AG04449 (cell line): ENCODE measurements around the gene LSMEM2.

Experiments used
- CTCF ChIA-PET: fragments of 350-600 bp; formaldehyde crosslinking; extraction: SDS; loops from one replicate; lab custom pipeline; 2021; ENCODE audit warnings: antibody characterized with exemption; lab: Yijun Ruan, JAX
- POLR2A ChIA-PET: fragments of 400-600, 350-600 bp; formaldehyde crosslinking; extraction: SDS; loops from one replicate; lab custom pipeline; 2020; ENCODE audit warnings: antibody characterized with exemption, inconsistent platforms; lab: Yijun Ruan, JAX
- DNase-seq: peaks from one replicate; pipeline ENCODE4 v3.0.0-alpha.2; 2010; ENCODE audit warnings: low read depth, low spot score
- H3K4me3 ChIP-seq: 2 replicates; pipeline ENCODE4 v1.5.1; 2011; ENCODE audit warnings: low read depth, mild to moderate bottlenecking, control low read depth, low read length
- TF ChIP-seq, protein P1 (sequence below): IDR thresholded peaks from one replicate; pipeline ENCODE4 v1.5.1; 2011; ENCODE audit warnings: mild to moderate bottlenecking, moderate library complexity, low read length, control low read depth, inconsistent platforms; ENCODE audit not compliant: insufficient read depth; ENCODE audit errors: missing control alignments

The LSMEM2 gene

DNA sequence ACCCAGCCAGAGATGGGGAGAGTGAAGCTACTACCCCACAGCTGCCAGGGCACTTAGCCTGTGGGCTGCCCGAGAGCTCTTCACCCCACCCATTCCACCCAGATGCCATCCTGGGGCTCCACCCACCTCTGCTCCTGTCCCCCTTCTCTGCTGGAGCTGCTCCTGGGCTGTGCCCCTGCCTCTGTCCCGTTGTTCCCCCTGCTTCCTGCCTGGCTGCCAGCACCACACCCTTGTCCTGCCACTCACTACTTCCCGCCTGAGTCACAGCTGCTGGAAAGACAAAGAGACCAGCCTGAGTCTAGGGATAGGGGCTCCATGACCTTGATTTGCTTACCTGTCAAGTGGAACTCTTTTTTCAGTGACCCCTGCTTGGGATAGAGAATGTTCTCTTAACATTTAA is 30.5 kb upstream of the LSMEM2 start:
- ChIA-PET POLR2A (interaction anchor here (0.8 to 3.1 kb wide), 4 partner anchors 11 to 16 kb away, joined by 3 to 25 read pairs (median 5); partner anchors contain the start of gene GNAI2), CTCF (interaction anchor here (11.0 to 47.4 kb wide), 3 partner anchors 10 to 56 kb away, joined by 125 to 1609 read pairs (median 1609); partner anchors contain the start of genes GNAI2, GNAT1, LSMEM2 and SEMA3B)
- TF ChIP-seq, protein P1, sequence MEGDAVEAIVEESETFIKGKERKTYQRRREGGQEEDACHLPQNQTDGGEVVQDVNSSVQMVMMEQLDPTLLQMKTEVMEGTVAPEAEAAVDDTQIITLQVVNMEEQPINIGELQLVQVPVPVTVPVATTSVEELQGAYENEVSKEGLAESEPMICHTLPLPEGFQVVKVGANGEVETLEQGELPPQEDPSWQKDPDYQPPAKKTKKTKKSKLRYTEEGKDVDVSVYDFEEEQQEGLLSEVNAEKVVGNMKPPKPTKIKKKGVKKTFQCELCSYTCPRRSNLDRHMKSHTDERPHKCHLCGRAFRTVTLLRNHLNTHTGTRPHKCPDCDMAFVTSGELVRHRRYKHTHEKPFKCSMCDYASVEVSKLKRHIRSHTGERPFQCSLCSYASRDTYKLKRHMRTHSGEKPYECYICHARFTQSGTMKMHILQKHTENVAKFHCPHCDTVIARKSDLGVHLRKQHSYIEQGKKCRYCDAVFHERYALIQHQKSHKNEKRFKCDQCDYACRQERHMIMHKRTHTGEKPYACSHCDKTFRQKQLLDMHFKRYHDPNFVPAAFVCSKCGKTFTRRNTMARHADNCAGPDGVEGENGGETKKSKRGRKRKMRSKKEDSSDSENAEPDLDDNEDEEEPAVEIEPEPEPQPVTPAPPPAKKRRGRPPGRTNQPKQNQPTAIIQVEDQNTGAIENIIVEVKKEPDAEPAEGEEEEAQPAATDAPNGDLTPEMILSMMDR, result no peak
- DNase-seq, result no peak
- H3K4me3 ChIP-seq, result no peak overlapping the region

DNA sequence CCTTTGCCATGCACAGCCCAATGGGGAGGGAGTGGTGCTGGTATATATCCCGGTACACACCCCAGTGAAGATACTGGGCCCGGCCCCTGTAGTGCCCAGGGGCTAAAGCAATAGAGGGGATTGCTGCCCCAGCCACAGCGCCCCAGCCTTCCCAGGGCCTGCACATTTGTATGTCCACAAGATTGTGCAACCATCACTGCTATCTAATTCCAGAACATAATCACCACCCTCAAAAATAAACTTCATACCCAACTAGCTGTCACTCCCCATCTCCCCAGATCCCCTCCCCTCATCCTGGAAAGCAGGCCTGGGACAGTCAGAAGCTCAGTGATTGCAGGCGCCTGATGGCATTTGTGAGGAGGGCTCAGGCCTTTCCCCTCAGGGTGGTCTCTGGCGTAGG is 29.4 kb upstream of the LSMEM2 start:
- no peak overlapping the region for H3K4me3 ChIP-seq
- DNase-seq, result no peak
- ChIA-PET CTCF (interaction anchor here (11.0 to 47.4 kb wide), 3 partner anchors 11 to 57 kb away, joined by 125 to 1609 read pairs (median 1609); partner anchors contain the start of genes GNAI2, GNAT1, LSMEM2 and SEMA3B), POLR2A (interaction anchor here (1.0 to 2.5 kb wide), 4 partner anchors 11 to 15 kb away, joined by 3 to 10 read pairs (median 5); partner anchors contain the start of gene GNAI2)
- TF ChIP-seq, protein P1, result no peak

DNA sequence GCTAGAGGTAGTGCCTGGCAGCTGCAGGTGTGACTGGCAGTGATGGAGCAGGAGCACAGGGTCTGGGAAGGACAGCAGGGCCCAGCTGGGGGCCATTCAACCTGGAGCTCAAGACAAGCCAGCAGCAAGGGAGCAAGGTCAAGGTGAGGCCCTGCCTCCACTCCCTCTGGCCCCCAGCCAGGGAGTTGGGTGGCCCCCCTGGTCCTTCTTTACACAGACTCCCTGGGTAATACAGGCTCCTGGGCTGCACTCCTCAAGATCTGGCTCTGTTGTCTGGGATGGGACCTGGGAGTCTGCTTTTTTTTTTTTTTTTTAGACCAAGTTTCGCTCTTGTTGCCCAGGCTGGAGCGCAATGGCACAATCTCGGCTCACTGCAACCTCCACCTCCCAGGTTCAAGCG is 28.4 kb upstream of the LSMEM2 start:
- ChIA-PET CTCF (interaction anchor here (11.0 to 47.4 kb wide), 3 partner anchors 12 to 58 kb away, joined by 125 to 1609 read pairs (median 1609); partner anchors contain the start of genes GNAI2, GNAT1, LSMEM2 and SEMA3B), POLR2A (interaction anchor here (0.5 to 2.5 kb wide), 5 partner anchors 10 to 492 kb away, joined by 3 to 10 read pairs (median 5); partner anchors contain the start of gene GNAI2)
- TF ChIP-seq, protein P1, result no peak
- DNase-seq, result no peak
- H3K4me3 ChIP-seq, result no peak overlapping the region

DNA sequence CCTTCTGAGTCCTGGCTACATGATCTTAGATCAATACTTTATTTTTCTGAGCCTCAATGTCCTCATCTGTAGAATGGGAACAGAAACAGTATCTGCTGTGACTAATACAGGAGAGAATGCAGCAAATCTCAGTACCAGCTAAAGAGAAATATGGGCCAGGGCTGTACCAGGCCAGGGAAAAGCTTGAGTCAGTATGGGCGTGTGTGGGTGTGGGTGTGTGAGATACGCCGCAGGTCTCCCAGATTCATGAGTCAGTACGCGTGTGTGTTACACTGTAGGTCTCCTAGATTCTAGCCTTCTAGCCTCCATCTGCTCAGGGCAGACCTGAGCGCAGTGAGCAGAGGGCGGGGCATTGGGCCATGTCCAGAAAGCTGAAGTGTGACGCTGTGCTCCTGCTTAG is 27.7 kb upstream of the LSMEM2 start:
- H3K4me3 ChIP-seq, result no peak overlapping the region
- no peak for DNase-seq
- TF ChIP-seq, protein P1, result no peak
- ChIA-PET POLR2A (interaction anchor here (1.2 to 2.5 kb wide), 3 partner anchors 13 to 15 kb away, joined by 5 to 10 read pairs (median 5); partner anchors contain the start of gene GNAI2), CTCF (interaction anchor here (1.6 to 47.4 kb wide), 3 partner anchors 13 to 57 kb away, joined by 8 to 1609 read pairs (median 1609); partner anchors contain the start of genes GNAI2, LSMEM2 and SEMA3B)

DNA sequence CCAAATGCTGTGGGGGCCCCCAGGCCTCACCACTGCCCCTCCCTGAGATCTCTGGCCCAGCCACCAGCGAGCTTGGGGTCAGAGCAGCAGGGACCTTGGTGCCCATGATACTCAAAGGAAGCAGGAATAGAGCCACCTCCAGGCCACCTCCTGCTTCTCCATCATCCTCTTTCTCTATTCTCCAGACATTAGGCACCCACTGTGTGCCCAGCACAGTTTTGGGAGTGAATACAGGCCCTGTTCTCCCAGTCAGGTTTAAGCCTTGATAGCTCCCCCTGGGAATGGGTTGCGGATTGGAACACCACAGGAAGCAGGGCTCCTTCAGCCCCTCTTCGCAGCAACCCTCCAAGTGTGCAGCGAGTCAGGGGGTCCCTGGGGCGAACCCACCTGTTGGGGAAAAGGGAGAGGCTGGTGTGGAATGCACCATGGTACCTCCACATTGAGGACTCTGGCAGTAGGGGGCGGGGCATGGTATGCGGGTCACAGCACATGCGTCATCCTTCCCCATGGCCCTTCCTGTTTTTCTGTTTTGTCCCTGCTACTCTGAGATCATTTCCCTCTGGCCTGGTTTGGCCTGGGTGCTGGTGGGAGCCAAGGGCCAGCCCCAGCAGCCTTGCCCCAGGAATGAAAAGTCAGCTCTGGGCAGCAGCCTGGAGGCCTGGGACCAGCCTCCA is 24.2 kb upstream of the LSMEM2 start:
- no peak overlapping the region for H3K4me3 ChIP-seq
- ChIA-PET CTCF (interaction anchor here (6.8 to 47.4 kb wide), 3 partner anchors 11 to 61 kb away, joined by 49 to 1609 read pairs (median 1609); partner anchors contain the start of genes GNAI2, GNAT1, LSMEM2 and SEMA3B), POLR2A (interaction anchor here (1.2 to 1.6 kb wide), 2 partner anchors 10 to 20 kb away, joined by 3 to 4 read pairs; no protein-coding TSS in a partner anchor)
- DNase-seq, result no peak
- TF ChIP-seq, protein P1, result no peak
